Fibroblast of pulmonary artery (primary cell): ENCODE data around the gene GDA.

Source experiments
- DNase-seq: peaks from one replicate; pipeline ENCODE4 v3.0.0-alpha.2; 2010; ENCODE audit warnings: low read depth
- H3K4me3 ChIP-seq: replicated peaks from 2 replicates; pipeline ENCODE4 v1.5.1; 2011; ENCODE audit warnings: low read depth, mild to moderate bottlenecking, control low read depth, low read length, moderate library complexity
- TF ChIP-seq, protein P1 (sequence below): IDR thresholded peaks from 2 replicates; pipeline ENCODE4 v1.5.1; 2011; ENCODE audit warnings: mild to moderate bottlenecking, control low read depth, low read length, inconsistent platforms; ENCODE audit errors: missing control alignments

GDA gene

DNA sequence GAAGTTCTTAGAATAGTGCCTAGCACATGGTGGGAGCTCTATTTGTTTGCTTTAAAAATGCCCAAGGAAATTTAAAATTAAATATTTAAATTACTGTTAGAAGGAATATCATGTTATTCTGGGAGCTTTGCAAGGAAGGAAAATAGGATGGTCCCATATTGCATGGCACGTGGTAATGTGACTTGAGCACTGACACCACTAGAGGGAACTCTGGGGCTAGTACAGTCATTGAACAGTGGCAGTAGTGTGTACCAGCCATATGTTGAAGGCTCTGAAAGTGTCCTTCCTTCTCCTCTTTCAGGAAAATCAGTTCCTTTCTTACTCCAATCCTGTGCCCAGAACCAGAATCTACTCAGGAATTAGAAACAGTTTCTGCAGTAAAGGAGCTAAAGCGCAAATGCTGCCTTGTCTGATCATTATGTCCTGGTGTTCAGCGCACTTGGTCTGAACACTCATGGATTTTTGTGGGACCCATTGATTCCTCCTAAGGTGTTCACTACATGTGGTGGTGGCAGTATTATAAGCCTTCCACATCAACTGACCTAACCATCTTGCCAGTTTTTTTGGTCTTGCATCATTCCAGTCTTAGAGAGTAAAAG is 54.1 kb downstream of the GDA start:
- TF ChIP-seq, protein P1, sequence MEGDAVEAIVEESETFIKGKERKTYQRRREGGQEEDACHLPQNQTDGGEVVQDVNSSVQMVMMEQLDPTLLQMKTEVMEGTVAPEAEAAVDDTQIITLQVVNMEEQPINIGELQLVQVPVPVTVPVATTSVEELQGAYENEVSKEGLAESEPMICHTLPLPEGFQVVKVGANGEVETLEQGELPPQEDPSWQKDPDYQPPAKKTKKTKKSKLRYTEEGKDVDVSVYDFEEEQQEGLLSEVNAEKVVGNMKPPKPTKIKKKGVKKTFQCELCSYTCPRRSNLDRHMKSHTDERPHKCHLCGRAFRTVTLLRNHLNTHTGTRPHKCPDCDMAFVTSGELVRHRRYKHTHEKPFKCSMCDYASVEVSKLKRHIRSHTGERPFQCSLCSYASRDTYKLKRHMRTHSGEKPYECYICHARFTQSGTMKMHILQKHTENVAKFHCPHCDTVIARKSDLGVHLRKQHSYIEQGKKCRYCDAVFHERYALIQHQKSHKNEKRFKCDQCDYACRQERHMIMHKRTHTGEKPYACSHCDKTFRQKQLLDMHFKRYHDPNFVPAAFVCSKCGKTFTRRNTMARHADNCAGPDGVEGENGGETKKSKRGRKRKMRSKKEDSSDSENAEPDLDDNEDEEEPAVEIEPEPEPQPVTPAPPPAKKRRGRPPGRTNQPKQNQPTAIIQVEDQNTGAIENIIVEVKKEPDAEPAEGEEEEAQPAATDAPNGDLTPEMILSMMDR = peak; percentile 63
- no peak overlapping the region for H3K4me3 ChIP-seq
- peak; percentile 41 for DNase-seq

DNA sequence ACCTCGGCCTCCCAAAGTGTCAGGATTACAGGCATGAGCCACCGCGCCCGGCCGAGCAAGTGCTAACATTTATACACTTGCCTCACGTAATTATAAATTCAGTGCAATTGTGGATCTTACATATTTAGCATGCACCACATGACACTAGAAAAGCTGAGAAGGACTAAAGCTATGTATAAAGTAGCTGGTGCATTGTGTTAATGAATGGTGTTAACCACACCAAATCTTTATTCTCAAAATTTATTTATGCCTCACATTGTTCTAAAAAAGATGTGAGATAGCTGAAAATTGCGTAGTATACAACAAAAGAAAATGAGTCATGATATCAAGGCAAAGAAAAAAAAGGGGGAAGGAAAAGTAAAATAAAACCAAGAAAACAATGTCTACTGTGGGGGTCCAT is 54.8 kb downstream of the GDA start:
- TF ChIP-seq, protein P1 = no peak
- H3K4me3 ChIP-seq = no peak overlapping the region
- no peak for DNase-seq

DNA sequence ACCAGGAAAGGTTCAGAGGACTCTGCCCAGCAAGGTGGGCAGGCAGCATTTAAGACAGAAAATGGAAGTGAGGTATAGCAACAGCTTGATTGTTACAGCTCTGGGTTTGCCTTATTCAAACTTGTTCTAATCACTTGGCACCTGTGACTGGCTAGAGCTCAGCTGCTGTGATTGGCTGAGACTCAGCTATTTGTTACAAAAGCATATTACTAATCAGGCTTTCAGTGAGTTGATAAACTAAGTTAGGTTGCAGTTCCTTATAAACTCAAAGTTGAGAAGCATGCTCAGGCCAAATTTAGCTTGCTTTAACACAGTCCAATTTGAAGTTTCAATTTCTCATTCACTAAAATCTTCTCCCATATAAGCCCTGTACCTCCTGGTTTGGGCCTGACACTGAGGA is 56.3 kb downstream of the GDA start:
- DNase-seq = no peak

DNA sequence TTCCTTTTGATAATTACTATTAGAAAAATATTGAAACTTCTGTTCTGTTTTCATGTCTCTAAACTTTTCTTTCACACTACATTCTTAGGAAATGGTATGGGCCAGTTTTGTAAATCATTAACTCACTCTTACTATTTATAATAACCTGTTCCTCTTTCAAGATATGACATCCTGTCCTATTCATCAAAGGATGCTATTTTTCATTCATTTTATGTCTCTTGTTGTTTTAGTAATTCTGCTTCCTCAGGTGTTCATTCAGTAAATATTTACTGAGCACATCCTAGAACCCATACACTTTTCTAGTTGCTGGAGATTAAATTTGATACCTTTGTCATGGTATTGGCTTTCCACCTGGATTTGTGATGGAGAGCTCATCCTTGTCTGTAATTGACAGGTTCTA is 58.0 kb downstream of the GDA start:
- no peak overlapping the region for H3K4me3 ChIP-seq
- no peak for DNase-seq
- TF ChIP-seq, protein P1 = no peak

More for the DNA sequence above, 56.3 kb downstream of the GDA start:
- H3K4me3 ChIP-seq = no peak overlapping the region
- TF ChIP-seq, protein P1 = no peak

DNA sequence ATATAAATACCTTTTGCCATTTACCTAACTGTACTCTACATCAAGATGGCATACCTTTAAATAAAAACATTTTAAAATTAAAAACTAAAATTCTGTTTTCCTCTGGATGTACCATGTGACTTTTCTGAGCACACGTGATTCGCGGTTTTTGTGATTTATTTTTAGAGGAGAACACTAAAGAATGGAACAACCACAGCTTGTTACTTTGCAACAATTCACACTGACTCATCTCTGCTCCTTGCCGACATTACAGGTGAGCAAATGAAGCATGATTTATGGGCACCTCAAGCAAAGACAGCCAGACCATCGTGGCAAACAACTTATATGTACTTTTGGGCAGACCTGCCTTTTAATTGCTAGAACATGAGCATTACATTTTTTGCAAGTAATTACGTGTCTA is 61.3 kb downstream of the GDA start:
- DNase-seq = no peak
- TF ChIP-seq, protein P1 = no peak
- no peak overlapping the region for H3K4me3 ChIP-seq

DNA sequence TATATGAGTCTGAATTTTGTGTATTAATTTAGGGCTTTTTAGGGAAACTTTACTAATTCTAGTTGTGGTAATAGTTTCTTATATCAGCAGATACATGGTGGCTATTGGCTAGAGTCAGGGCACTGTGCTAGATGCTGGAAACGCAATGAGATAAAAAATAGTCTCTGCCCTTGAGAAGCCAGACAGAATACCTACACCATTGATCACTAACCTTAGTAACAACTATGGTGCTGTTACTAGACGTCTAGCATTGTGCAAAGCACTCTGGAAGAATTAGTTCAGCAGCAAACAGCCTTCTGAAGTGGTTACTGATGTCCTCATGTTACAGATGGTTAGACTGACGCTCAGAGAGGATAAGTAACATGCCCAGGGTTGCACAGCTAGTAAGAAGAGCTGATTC is 61.8 kb downstream of the GDA start:
- DNase-seq = no peak
- TF ChIP-seq, protein P1 = no peak
- H3K4me3 ChIP-seq = no peak overlapping the region

DNA sequence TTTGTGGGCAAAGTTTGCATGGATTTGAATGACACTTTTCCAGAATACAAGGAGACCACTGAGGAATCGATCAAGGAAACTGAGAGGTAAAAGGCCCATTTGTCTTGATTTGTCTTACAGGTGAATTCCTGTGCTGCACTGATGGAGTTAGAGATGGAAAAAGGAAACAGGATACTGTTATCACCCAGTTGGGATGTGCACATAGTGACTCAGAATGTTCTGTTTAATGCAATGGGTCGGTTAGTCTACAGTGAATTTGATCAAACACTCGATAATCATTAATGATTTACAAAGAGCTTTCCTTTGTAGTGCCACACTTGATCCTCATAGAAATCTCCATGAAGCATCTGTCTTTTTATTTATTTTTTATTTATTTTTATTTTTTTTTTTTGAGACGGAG is 64.7 kb downstream of the GDA start:
- TF ChIP-seq, protein P1 = no peak
- no peak overlapping the region for H3K4me3 ChIP-seq
- no peak for DNase-seq
